HG02642 (cell line): Measurements from ENCODE around the gene HYDIN.

Experiments used
- ATAC-seq: cut with Tn5 transposase; IDR thresholded peaks from one replicate; pipeline ENCODE4 v1.9.1; 2021; ENCODE audit warnings: mild to moderate bottlenecking; ENCODE audit not compliant: unreplicated experiment, poor library complexity

The HYDIN gene

DNA sequence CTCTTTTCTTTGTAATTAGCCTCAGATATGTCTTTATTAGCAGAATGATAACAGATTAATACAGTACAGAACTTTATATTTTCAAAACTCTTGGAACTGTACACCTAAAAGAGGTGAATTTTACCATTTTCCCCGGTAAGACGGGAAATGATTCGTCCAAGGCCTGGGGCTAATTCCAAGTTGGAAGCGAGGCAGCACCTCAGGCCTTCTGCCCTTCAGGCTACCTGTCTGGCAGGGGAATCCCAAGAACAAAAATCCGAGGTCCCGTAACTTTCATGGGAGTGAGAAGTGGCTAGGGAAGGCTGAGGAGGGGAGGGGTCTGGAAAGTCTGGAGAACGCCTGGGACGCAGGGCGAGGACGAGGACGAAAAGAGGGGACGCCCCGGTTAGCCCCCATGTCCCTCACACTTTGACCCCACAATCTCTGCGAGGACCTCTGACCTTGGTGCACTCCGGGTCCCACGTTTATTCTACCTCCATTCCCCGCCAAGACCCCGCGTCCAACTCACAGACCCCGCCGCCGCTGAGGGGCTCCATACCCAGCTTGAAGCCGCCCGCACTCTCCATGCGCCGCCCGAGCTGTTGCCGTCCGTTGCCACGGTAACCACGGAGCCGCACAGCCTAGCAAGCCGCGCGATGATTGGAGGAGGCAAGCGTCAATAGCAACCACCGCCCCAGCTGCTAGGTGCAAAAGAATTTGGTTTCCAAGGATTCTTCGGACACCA, at the start of gene HYDIN:
Gene HYDIN, minus strand, starts transcription at position 601 of the 724 bp plus-strand sequence. CDS start 43,827 bp downstream, outside the sequence.
- ATAC-seq = no peak

- no peak for ATAC-seq
Observed at GRCh38 chr16:71276589-71277334, 46.2 kb upstream of the HYDIN start.

DNA sequence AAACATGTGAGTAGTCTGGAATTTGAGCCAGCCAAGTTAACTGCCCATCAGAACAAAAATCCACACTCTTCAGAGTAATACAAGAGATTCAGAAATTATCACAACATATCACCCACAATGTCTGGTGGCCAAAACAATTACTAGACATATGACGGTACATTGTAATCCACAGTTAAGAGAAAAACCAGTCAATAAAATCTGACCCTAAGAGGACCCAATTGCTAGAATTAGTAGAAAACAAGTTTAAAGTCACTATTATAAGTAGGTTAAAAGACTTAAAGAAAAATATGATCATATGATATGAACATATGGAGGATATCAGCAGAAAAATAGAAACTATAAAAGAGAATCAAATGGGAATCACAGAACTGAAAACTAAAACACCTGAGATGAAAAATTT, 42.9 kb upstream of the HYDIN start:
- no peak for ATAC-seq

DNA sequence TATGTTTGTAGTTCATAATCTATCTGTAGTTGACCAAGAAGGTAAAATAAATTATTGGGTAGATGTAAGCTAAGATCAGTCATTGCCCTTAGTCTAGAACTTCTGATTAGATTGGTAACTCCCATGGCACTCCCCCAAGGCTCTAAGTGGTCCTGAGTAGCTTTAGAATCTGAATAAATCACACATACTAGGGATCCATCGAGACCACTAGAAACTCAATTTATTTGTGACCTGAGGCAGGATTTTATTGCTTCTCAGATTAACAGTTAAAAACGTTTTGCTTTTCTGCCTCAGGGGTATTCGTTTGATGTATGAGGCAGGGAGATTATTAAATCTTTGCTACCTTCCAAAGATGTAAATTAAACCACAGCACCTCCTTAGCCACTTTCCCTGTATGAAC, 33.8 kb upstream of the HYDIN start:
- no peak for ATAC-seq

GRCh38 chr16:71263582-71263981, 33.1 kb upstream of the HYDIN start:
- no peak for ATAC-seq

- ATAC-seq = no peak
Observed at GRCh38 chr16:71262391-71262790, 31.9 kb upstream of the HYDIN start.

GRCh38 chr16:71260995-71261394, 30.5 kb upstream of the HYDIN start:
- ATAC-seq = no peak

- no peak for ATAC-seq
Observed at GRCh38 chr16:71259086-71259485, 28.6 kb upstream of the HYDIN start.

GRCh38 chr16:71258372-71258771, 27.9 kb upstream of the HYDIN start:
- no peak for ATAC-seq

DNA sequence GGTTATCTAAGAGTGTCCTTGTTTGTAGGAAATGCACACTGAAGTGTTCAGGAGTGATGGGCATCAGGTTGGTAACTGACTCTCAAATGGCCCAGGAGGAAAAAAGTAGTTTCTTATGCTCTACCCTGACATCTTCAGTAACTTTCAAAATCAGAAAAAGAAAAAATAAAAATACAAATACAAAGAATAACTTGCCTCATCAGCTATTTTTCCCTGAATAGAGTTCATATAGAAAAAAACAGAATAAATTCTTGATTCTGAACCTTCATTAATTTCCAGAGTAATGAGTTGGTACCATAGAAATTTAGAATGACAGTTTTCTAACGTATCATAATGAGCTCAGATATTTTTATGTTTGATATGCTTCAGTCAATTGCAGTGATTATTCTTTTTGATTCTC, 27.2 kb upstream of the HYDIN start:
- no peak for ATAC-seq

DNA sequence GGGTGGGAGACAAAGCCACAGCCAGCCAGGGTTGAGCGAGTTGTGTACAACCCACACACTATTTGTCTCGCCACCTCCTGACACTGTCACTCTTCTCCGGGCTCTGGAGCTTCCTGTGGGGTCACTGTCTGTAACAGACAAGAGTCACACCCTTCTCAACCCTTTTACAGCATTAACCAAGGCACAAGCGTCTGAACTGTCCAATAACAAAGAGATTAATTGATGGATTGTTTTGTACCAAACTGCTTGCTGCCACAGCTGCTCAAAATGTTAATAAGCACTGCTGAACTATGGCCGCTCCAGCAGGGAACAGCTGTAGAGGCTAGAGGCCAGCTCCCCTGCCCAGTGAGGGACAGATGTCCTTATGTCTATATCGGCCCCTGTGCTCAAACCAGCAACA, 25.2 kb upstream of the HYDIN start:
- ATAC-seq = no peak

GRCh38 chr16:71254832-71255525, 24.5 kb upstream of the HYDIN start:
- no peak for ATAC-seq

GRCh38 chr16:71250461-71251235, 20.1 kb upstream of the HYDIN start:
- no peak for ATAC-seq

GRCh38 chr16:71249399-71249798, 18.9 kb upstream of the HYDIN start:
- ATAC-seq = no peak

DNA sequence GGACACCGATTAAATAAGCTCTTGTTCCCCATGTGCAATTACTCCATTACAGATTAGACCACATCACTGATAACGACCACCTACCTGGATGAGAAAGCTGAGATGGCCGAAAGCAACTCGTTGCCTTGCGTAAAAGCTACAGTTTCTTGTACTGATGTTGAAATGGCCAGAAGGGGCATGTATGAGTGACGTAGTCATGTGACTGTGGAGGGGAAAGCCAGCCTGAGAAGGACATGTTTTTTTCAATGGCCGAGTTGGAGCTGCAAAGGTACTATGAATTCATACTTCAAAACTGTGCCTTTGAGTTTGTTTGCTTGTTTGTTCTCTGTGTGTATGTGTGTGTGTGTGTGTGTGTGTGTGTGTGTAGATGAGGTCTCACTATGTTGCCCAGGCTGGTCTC, 17.0 kb upstream of the HYDIN start:
- no peak for ATAC-seq

GRCh38 chr16:71246309-71246708, 15.8 kb upstream of the HYDIN start:
- no peak for ATAC-seq

GRCh38 chr16:71244521-71244920, 14.0 kb upstream of the HYDIN start:
- no peak for ATAC-seq

DNA sequence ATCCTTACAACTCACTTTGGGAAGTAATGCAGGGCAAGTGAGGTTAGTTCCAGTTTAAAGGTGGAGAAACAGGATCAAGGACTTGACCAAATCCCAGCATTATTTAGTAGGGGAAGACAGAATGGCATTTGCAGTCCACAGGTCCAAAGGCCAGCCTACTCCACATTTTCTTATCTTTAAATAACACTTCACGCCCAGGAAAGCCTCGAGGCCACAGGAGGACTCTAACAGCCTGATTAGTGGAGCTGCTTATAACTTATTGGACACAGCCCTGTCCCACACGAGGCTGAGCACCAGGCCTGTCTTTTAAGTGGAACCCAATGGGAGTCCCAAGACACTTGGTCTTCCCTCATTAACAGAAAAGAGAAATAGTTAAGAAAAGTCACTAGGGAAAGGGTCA, 12.1 kb upstream of the HYDIN start:
- ATAC-seq = no peak

DNA sequence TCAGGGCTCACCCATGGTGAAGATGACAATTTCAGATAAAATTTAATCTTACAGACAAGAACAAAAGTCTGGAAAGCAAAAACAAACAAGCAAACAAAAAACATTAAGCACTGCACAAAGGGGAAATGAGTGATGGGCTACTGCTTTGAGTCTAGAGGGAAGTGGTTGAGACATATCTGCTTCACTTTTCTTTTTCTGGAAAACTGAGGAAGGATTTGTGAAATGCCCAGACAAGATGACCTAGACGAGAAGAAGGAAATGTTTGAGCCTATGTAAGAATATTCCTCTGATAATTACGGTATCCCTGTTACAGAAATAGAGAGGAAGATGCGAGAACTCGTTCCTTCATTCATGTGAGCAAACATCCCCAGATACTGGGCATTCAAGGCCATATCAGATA, 11.5 kb upstream of the HYDIN start:
- no peak for ATAC-seq

DNA sequence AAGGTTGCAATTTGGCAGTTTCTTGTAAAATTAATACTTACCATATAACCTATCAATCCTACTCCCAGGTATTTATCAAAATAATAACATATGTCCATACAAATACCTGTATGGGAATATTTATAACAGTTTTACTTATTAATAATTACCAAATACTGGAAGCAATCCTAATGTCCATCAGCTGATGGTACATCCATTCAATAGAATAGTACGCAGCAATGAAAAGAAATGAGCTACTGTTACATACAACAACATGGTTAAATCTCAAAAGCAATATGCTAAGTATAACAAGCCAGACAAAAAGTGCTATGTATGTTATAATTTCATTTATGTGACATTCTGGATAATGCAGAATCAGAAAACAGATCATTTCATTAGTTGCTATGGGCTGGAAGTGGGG, 1.2 kb downstream of the HYDIN start:
- no peak for ATAC-seq
